Suprapubic skin (tissue), 4 donors: ENCODE data around the gene PARD6B. TPM values are rescaled to one million over a fixed set of nuclear protein-coding genes. Genes with fewer than 3 reads are reported as not detected.
A peak's percentile ranks its signal among the peaks of the same experiment; 100 is the strongest.
"Not testable (repeated sequence)": the region's sequence is repeated elsewhere in the genome, so short reads cannot be mapped to it uniquely, and the experiment has no call there.

ENCODE experiments used
- DNase-seq, 2 donors: peaks; one replicate each; pipeline ENCODE4 v3.0.0-alpha.2; 2019; ENCODE audit warnings: low spot score in 2 of 2
- H3K27ac ChIP-seq: fragments of 200-600 bp; sonication (generic); one replicate; pipeline ENCODE4 v1.5.1; 2019
- H3K27me3 ChIP-seq: fragments of 200-600 bp; sonication (generic); one replicate; pipeline ENCODE4 v1.5.1; 2019
- H3K36me3 ChIP-seq: fragments of 200-600 bp; sonication (generic); one replicate; pipeline ENCODE4 v1.5.1; 2019
- H3K4me1 ChIP-seq: fragments of 200-600 bp; sonication (generic); one replicate; pipeline ENCODE4 v1.5.1; 2019
- H3K4me3 ChIP-seq: fragments of 200-600 bp; sonication (generic); one replicate; pipeline ENCODE4 v1.5.1; 2019; ENCODE audit warnings: mild to moderate bottlenecking
- H3K9me3 ChIP-seq: fragments of 200-600 bp; sonication (generic); one replicate; pipeline ENCODE4 v1.5.1; 2019
- CTCF ChIP-seq, 2 donors: fragments of 200-600 bp in 1 of 2; fragments of 450-650 bp in 1 of 2; sonication (generic) in 1 of 2; IDR thresholded peaks; one replicate each; pipeline ENCODE4 v1.5.1; 2016 to 2019; ENCODE audit warnings: antibody characterized with exemption in 2 of 2, mild to moderate bottlenecking in 1 of 2, moderate library complexity in 1 of 2
- EP300 ChIP-seq: sonication (generic); formaldehyde crosslinking; IDR thresholded peaks from one replicate; pipeline ENCODE4 v1.6.1; 2017; ENCODE audit warnings: antibody characterized with exemption
- POLR2A ChIP-seq, 2 donors: fragments of 450-650 bp; IDR thresholded peaks; one replicate each; pipeline ENCODE4 v1.6.1; 2017; ENCODE audit warnings: antibody characterized with exemption in 2 of 2, mild to moderate bottlenecking in 2 of 2, moderate library complexity in 2 of 2
- POLR2AphosphoS5 ChIP-seq, 3 donors: sonication (generic); formaldehyde crosslinking; IDR thresholded peaks; one replicate each; pipeline ENCODE4 v1.6.1; 2017; ENCODE audit warnings: antibody characterized with exemption in 3 of 3
- WGBS: methylation state at CpG from one replicate; pipeline ENCODE4 v1.1.5; 2018; 5-methylcytosine and 5-hydroxymethylcytosine counted together
- total RNA-seq, 4 donors: library from RNA; depleted of rRNA; stranded (reverse); fragments of >200 nt; gene quantifications; one replicate each; pipeline ENCODE4 v1.1.0, GENCODE V29; 2016

Gene PARD6B
- total RNA-seq, 4 donors from 2014 or later = 7.6 to 10.3 (median 8.4) TPM

- Histone ChIP-seq H3K36me3 (no peaks in the 10 kb centered on the region), H3K27me3 (no peaks in the 10 kb centered on the region), H3K27ac (no peak overlapping the region), H3K4me3 (no peak overlapping the region), H3K9me3 (no peaks in the 10 kb centered on the region), H3K4me1 (no peaks in the 10 kb centered on the region)
- no peak for TF ChIP-seq CTCF (IDR thresholded peaks at IDR 0.05)
- TF ChIP-seq POLR2A (IDR thresholded peaks at IDR 0.05) = no peak
- TF ChIP-seq EP300 = no peak
- no peak for TF ChIP-seq POLR2AphosphoS5 (IDR thresholded peaks at IDR 0.05)
- WGBS = 66% methylated on average over 5 of the region's 5 CpGs
- DNase-seq = peak; percentile 19 to 48
These were observed 41.2 kb downstream of the PARD6B start for GRCh38 chr20:50772420-50773185.

- Histone ChIP-seq H3K27me3 (peaks cover 5% of the 10 kb centered on the region), H3K9me3 (no peaks in the 10 kb centered on the region), H3K4me3 (no peak overlapping the region), H3K36me3 (no peaks in the 10 kb centered on the region), H3K4me1 (no peaks in the 10 kb centered on the region), H3K27ac (no peak overlapping the region)
- 76% methylated on average over 3 of the region's 3 CpGs for WGBS
- DNase-seq = no peak
- no peak for TF ChIP-seq EP300
- no peak for TF ChIP-seq POLR2A (IDR thresholded peaks at IDR 0.05)
- no peak for TF ChIP-seq CTCF (IDR thresholded peaks at IDR 0.05)
- TF ChIP-seq POLR2AphosphoS5 (IDR thresholded peaks at IDR 0.05) = no peak
These were observed 43.1 kb downstream of the PARD6B start for GRCh38 chr20:50774515-50774914.

GRCh38 chr20:50776122-50776817 lies 44.9 kb downstream of the PARD6B start:
- H3K4me3 ChIP-seq = no peak overlapping the region
- TF ChIP-seq POLR2A (IDR thresholded peaks at IDR 0.05) (no peak), POLR2AphosphoS5 (IDR thresholded peaks at IDR 0.05) (no peak), EP300 (no peak), CTCF (IDR thresholded peaks at IDR 0.05) (no peak)
- H3K27me3 ChIP-seq = peaks cover 13% of the 10 kb centered on the region
- H3K4me1 ChIP-seq = no peaks in the 10 kb centered on the region
- 71% methylated on average over 8 of the region's 8 CpGs for WGBS
- no peaks in the 10 kb centered on the region for H3K9me3 ChIP-seq
- DNase-seq = peak; percentile 14 to 31
- H3K27ac ChIP-seq = no peak overlapping the region
- no peaks in the 10 kb centered on the region for H3K36me3 ChIP-seq

- no peaks in the 10 kb centered on the region for H3K4me1 ChIP-seq
- no peak overlapping the region for H3K27ac ChIP-seq
- 61% methylated on average over 2 of the region's 2 CpGs for WGBS
- no peak for TF ChIP-seq EP300
- no peak for TF ChIP-seq POLR2A (IDR thresholded peaks at IDR 0.05)
- no peak for TF ChIP-seq POLR2AphosphoS5 (IDR thresholded peaks at IDR 0.05)
- no peak for TF ChIP-seq CTCF (IDR thresholded peaks at IDR 0.05)
- no peak overlapping the region for H3K4me3 ChIP-seq
- no peaks in the 10 kb centered on the region for H3K9me3 ChIP-seq
- no peak for DNase-seq
- H3K36me3 ChIP-seq = no peaks in the 10 kb centered on the region
- H3K27me3 ChIP-seq = peaks cover 13% of the 10 kb centered on the region
These were observed 46.0 kb downstream of the PARD6B start for GRCh38 chr20:50777373-50777772.

- H3K9me3 ChIP-seq, H3K27ac ChIP-seq, H3K4me1 ChIP-seq, H3K36me3 ChIP-seq, DNase-seq, H3K4me3 ChIP-seq: not testable (repeated sequence)
- peaks cover 13% of the 10 kb centered on the region for H3K27me3 ChIP-seq
- whole genome bisulfite sequencing = 83% methylated on average over 8 of the region's 8 CpGs
These were observed 47.6 kb downstream of the PARD6B start for GRCh38 chr20:50778994-50779393.
